SU-DHL-6 (cell line): Measurements from ENCODE around the gene CPSF6.

ENCODE experiments used
- CTCF ChIP-seq: fragments of 200-600 bp; sonication (generic); IDR thresholded peaks from one replicate; pipeline ENCODE4 v1.5.1; 2017; ENCODE audit warnings: antibody characterized with exemption, mild to moderate bottlenecking, low read length, moderate library complexity; ENCODE audit not compliant: insufficient read depth, poor library complexity, severe bottlenecking
- EZH2phosphoT487 ChIP-seq: fragments of 200-600 bp; sonication (generic), shearing (Covaris generic); conservative IDR thresholded peaks from 2 replicates; pipeline ENCODE4 v1.6.1; 2018; ENCODE audit warnings: mild to moderate bottlenecking, antibody characterized with exemption, low read length, moderate library complexity, mixed read lengths

- TF ChIP-seq CTCF (no peak), EZH2phosphoT487 (no peak)
Measured at GRCh38 chr12:69266036-69266635, 26.8 kb downstream of the CPSF6 start.
